Esophagus muscularis mucosa (tissue), 4 donors: ENCODE data around the gene CRHBP.

Experiments
- EP300 ChIP-seq: sonication (generic); formaldehyde crosslinking; IDR thresholded peaks from one replicate; pipeline ENCODE4 v1.6.1; 2017; ENCODE audit warnings: antibody characterized with exemption
- POLR2AphosphoS5 ChIP-seq, 2 donors: sonication (generic); formaldehyde crosslinking; IDR thresholded peaks; one replicate each; pipeline ENCODE4 v1.6.1; 2017; ENCODE audit warnings: antibody characterized with exemption in 2 of 2
- TF ChIP-seq, protein P1 (sequence below), 3 experiments: fragments of 200-600 bp in 2 of 3; fragments of 450-650 bp in 1 of 3; sonication (generic) in 2 of 3; IDR thresholded peaks; one replicate each; pipeline ENCODE4 v1.5.1; 2017 to 2019; ENCODE audit warnings: antibody characterized with exemption in 3 of 3, mild to moderate bottlenecking in 2 of 3, moderate library complexity in 1 of 3

DNA sequence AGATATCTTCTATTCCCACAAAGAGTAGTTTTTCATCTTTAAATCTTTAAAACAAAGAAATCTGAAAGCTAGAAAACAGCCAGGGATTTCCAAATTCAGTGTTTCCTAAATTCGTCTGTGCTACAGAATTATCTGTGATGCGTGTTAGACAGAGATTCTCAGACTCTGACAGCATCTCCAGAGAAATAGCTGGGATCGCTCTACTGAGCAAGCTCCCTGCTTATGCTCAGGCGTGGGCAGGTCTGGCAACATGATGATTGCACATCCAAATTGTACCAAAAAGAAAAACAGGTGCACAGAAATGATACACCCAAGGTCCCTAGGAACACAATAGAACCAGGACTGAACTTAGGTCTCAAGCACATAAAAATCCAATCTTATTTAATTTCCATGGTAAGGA, 22.8 kb upstream of the CRHBP start:
- no peak for TF ChIP-seq POLR2AphosphoS5 (IDR thresholded peaks at IDR 0.05)
- TF ChIP-seq EP300, result no peak
- TF ChIP-seq, protein P1, sequence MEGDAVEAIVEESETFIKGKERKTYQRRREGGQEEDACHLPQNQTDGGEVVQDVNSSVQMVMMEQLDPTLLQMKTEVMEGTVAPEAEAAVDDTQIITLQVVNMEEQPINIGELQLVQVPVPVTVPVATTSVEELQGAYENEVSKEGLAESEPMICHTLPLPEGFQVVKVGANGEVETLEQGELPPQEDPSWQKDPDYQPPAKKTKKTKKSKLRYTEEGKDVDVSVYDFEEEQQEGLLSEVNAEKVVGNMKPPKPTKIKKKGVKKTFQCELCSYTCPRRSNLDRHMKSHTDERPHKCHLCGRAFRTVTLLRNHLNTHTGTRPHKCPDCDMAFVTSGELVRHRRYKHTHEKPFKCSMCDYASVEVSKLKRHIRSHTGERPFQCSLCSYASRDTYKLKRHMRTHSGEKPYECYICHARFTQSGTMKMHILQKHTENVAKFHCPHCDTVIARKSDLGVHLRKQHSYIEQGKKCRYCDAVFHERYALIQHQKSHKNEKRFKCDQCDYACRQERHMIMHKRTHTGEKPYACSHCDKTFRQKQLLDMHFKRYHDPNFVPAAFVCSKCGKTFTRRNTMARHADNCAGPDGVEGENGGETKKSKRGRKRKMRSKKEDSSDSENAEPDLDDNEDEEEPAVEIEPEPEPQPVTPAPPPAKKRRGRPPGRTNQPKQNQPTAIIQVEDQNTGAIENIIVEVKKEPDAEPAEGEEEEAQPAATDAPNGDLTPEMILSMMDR (IDR thresholded peaks at IDR 0.05), result no peak
